GM19239 (cell line): ENCODE measurements around the gene DTNBP1.
"Not testable (repeated sequence)": the region's sequence is repeated elsewhere in the genome, so short reads cannot be mapped to it uniquely, and the experiment has no call there.

ENCODE experiments used
- DNase-seq: peaks from one replicate; pipeline ENCODE4 v3.0.0; 2011; ENCODE audit warnings: low spot score; ENCODE audit not compliant: insufficient read length
- FAIRE-seq: peaks from 2 replicates; lab custom pipeline; 2011; peaks lifted over from hg19 to GRCh38; lab: Jason Lieb, UNC

The DTNBP1 gene

DNA sequence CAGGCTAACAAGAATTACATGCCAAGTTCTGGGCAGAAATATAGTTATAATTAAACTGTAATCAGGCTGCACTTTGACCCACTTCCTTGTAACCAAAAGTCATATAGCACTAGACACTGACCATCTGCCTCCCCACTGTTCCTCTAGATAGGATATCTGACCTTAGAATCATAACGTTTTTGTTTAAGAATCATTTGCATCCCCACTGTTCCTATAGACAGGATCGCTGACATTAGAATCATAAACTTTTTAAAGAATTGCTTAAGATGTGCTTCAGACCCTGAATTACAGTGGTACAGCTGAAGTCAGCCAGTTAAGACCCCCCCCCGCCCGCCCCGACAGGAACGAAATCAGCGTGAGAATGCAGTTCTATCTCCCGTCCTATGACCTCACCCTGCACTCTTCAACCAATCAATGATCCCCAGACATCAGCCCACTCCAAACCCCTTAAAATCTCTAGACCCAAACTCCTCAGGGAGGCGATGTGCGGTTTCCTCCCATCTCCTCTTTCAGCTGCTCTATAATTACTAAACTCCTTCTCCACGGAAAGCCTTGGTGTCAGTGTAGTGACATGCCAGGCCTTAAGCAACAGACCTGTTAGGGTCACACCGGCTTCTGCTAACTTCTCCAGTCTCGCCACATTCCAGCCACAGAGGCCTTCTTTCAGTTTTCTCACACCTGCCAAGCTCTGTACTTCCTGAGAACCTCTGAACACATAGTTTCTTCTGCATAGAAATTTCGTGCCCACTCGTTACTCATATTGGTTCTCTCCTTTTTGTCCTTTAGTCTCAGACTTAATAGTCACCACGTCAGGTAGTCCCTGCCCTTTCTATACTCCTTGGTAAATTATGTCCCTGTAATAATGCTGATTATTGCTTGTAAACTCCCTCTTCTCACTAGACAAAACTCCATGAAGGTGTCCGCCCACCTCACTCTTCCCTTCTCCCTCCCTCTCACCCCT lies 93.5 kb downstream of the DTNBP1 start:
- FAIRE-seq, result no peak

GRCh38 chr6:15562977-15563376 lies 99.9 kb downstream of the DTNBP1 start:
- DNase-seq, result no peak
- no peak for FAIRE-seq

More for the DNA sequence above, 93.5 kb downstream of the DTNBP1 start:
- DNase-seq, result no peak

GRCh38 chr6:15561447-15562199 lies 101.2 kb downstream of the DTNBP1 start:
- FAIRE-seq, result no peak

GRCh38 chr6:15560713-15561112 lies 102.1 kb downstream of the DTNBP1 start:
- DNase-seq, result no peak
- no peak for FAIRE-seq

More at GRCh38 chr6:15561447-15562199, 101.2 kb downstream of the DTNBP1 start:
- DNase-seq, result no peak

- FAIRE-seq (no peak), DNase-seq (no peak)
These were observed 105.7 kb downstream of the DTNBP1 start for GRCh38 chr6:15557174-15557573.

GRCh38 chr6:15556711-15557110 lies 106.1 kb downstream of the DTNBP1 start:
- no peak for DNase-seq

GRCh38 chr6:15555101-15556038 lies 107.5 kb downstream of the DTNBP1 start:
- FAIRE-seq (no peak), DNase-seq (no peak)

More at GRCh38 chr6:15556711-15557110, 106.1 kb downstream of the DTNBP1 start:
- FAIRE-seq, result no peak

DNA sequence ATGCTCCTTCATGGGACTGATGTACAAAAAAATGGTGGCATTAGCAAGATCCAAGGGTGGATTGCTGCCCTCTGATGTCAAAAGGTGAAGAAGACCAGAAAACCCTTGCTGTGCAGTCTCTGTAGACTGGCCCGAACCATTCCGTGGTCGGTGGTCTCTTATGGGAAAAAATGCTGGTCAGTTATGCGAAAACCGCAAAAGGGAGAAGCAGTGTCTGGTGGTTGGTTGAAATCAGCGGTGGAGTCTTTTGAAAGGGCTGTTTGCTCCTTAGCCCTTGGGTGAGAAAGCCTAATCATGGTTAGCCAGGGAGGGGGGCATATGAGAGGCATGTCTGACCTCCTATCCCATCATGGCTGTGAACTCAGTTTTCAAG lies 108.1 kb downstream of the DTNBP1 start:
- DNase-seq (no peak), FAIRE-seq (no peak)

GRCh38 chr6:15553736-15554294 lies 109.0 kb downstream of the DTNBP1 start:
- FAIRE-seq, result no peak

DNA sequence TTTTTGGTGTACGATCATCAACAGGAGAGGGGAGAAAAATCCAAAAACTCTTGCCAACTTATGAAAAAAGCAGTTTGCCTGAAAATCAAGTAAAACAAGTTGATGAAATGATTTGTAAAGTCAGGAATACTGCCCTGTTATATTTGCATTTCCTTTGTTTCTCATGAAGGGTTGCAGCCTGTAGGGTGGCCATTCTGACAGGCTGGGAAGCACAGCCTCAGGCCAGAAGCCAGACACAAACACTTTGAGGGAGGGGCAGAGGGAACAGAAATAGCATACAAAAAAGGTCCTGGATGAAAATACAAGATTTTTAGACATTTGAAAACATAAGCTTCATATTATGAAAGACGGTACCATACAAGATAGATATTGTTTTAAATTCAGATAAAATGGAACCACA lies 109.8 kb downstream of the DTNBP1 start:
- FAIRE-seq, result no peak

More at GRCh38 chr6:15553736-15554294, 109.0 kb downstream of the DTNBP1 start:
- DNase-seq, result no peak

GRCh38 chr6:15551798-15552197 lies 111.0 kb downstream of the DTNBP1 start:
- no peak for DNase-seq
- peak; percentile 23 for FAIRE-seq

More for the DNA sequence above, 109.8 kb downstream of the DTNBP1 start:
- DNase-seq, result no peak

DNA sequence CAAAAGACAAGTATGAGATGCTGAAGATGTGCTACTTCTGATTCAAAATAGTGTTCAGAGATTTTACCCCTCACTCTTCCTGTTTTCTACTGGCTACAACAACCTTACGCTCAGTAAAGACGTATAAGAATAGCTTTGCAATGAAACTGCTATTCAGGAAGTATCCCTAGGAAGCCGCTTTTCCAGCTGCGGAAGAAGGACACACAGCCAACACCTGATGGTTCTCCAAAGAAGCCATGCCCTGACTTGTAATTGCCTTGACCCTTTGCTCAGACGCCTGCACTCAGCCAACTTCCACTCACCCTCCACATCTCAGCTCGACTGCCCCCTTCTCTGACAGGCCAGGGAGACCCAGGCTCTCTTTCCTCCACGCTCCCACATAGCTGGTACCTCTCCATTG lies 111.6 kb downstream of the DTNBP1 start:
- no peak for FAIRE-seq

DNA sequence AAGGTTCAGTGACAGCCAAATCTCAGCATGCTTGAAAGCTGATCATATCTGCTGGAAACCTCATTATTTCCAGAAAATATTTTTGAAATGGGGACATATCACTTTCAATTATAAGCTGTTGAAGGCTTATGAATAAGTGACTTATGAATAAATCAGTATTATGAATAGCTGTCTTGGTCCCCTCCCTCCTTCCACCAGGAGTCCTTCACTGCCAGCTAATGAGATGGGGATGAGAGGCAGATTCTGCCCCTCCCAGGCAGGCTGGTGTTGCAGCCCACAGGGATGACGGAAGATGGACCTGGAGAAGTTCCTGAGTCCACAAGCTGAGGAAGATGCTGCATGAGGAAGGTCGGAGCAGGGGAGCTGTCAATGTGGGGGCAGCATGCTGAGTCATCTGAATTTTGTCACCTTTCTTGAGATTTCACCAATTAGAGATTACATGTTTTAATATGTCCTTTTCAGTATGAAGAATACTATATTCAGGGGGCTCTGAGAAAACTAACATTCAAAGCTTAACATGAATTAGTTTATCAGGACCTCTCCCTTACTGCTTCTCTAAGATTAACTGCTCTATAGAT lies 112.2 kb downstream of the DTNBP1 start:
- FAIRE-seq (no peak), DNase-seq (no peak)

More for the DNA sequence above, 111.6 kb downstream of the DTNBP1 start:
- DNase-seq, result no peak

GRCh38 chr6:15549371-15549770 lies 113.5 kb downstream of the DTNBP1 start:
- no peak for FAIRE-seq

GRCh38 chr6:15547400-15547799 lies 115.4 kb downstream of the DTNBP1 start:
- FAIRE-seq (no peak), DNase-seq (no peak)

More at GRCh38 chr6:15549371-15549770, 113.5 kb downstream of the DTNBP1 start:
- no peak for DNase-seq

GRCh38 chr6:15546591-15546990 lies 116.2 kb downstream of the DTNBP1 start:
- FAIRE-seq (no peak), DNase-seq (no peak)

DNA sequence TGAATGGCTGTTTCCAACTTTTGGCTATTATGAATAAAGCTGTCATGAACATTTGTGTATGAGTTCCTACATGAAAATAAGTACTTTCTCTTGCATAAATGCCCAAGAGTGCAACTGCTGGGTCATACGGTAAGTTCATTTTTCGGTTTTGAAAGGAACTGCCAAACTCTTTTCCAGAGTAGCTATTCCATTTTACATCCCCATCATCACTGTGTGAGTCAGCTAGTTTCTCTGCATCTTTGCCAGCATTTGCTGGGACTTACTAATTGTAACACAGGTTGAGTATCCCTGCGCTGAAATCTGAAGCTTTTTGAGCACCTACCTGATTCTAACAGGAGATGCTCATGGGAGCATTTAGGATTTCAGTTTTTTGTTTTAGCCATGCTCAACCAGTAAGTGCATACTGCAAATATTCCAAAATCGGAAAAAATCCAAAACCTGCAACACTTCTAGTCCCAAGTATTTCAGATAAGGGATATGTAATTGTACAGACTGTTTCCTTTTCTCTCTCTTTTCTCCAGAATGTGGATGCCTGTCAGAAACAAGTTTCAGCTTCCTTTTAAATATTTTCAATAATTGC lies 118.4 kb downstream of the DTNBP1 start:
- DNase-seq, result no peak
- FAIRE-seq, result no peak

DNA sequence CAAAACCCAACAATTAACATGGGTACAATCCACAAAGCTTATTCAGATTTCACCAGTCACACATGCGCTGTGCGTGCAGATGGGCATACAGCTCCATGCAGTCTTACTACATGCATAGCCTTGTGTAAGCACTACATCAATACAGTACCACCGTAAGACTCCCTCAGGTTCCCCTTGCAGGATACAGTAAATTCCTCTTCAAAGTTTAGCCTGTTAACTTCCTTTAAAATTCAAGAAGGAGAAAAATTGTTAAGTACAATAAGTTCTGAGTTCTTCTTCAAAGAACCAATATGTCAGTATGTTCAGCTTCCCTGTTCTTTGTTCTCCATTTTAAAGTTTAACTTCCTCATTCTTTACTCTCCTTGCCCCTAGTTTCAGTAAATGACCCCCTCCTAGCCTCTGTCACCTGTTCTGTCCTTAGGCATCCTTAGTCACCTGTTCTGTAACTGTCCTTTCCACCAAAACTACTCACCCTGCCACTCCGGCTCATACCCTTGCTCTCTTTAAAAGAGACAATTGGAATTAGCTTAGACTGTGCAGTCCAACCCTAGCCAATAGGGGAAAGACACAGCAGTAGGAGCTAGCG lies 119.4 kb downstream of the DTNBP1 start:
- not testable (repeated sequence) for FAIRE-seq, DNase-seq
